GM12878 (cell line): ENCODE results near the gene CCDC106. TPM values are rescaled to one million over a fixed set of nuclear protein-coding genes. Genes with fewer than 3 reads are reported as not detected.

ENCODE experiments used
- BCL11A ChIP-seq: IDR thresholded peaks from 2 replicates; pipeline ENCODE4 v1.6.1; 2011; ENCODE audit warnings: low read depth, low read length
- E2F8 ChIP-seq: fragments of 450-650 bp; IDR thresholded peaks from 2 replicates; pipeline ENCODE4 v1.6.1; 2018; ENCODE audit warnings: mild to moderate bottlenecking, low read depth, moderate library complexity; ENCODE audit not compliant: partially characterized antibody
- ELK1 ChIP-seq: IDR thresholded peaks from 2 replicates; pipeline ENCODE4 v1.6.1; 2012; ENCODE audit warnings: low read depth, low read length, improper control_type of control experiment
- EP300 ChIP-seq, 2 experiments: fragments of 150-350 bp in 1 of 2; IDR thresholded peaks; 2 replicates each; pipeline ENCODE4 v1.6.1; 2011 to 2012; ENCODE audit warnings: low read depth in 2 of 2, low read length in 2 of 2, borderline replicate concordance in 1 of 2, improper control_type of control experiment in 1 of 2, inconsistent platforms in 1 of 2; ENCODE audit not compliant: control insufficient read depth in 1 of 2
- FOXM1 ChIP-seq: IDR thresholded peaks from 2 replicates; pipeline ENCODE4 v1.6.1; 2012; ENCODE audit warnings: low read depth, mild to moderate bottlenecking, inconsistent platforms, low read length, moderate library complexity
- IKZF1 ChIP-seq: fragments of 450-650 bp; conservative IDR thresholded peaks from 2 replicates; pipeline ENCODE4 v1.6.1; 2017; ENCODE audit warnings: antibody characterized with exemption, mild to moderate bottlenecking
- MLLT1 ChIP-seq: fragments of 450-650 bp; IDR thresholded peaks from 2 replicates; pipeline ENCODE4 v1.6.1; 2016; ENCODE audit warnings: mild to moderate bottlenecking
- NKRF ChIP-seq: fragments of 450-650 bp; conservative IDR thresholded peaks from 2 replicates; pipeline ENCODE4 v1.6.1; 2017; ENCODE audit warnings: mild to moderate bottlenecking, moderate library complexity
- PML ChIP-seq: IDR thresholded peaks from 2 replicates; pipeline ENCODE4 v1.6.1; 2012; ENCODE audit warnings: low read length, inconsistent platforms
- RELA ChIP-seq: fragments of 450-650 bp; IDR thresholded peaks from 2 replicates; pipeline ENCODE4 v1.8.0; 2014; ENCODE audit warnings: borderline replicate concordance; ENCODE audit not compliant: partially characterized antibody
- SIN3A ChIP-seq: IDR thresholded peaks from 2 replicates; pipeline ENCODE4 v1.6.1; 2012; ENCODE audit warnings: low read depth, low read length, improper control_type of control experiment
- SMAD5 ChIP-seq: IDR thresholded peaks from 2 replicates; pipeline ENCODE4 v1.6.1; 2016; ENCODE audit warnings: antibody characterized with exemption, low read depth
- SMC3 ChIP-seq: IDR thresholded peaks from 2 replicates; pipeline ENCODE4 v1.6.1; 2011; ENCODE audit warnings: low read length, improper control_type of control experiment, borderline replicate concordance
- TBL1XR1 ChIP-seq: IDR thresholded peaks from 2 replicates; pipeline ENCODE4 v1.6.1; 2012; ENCODE audit warnings: low read depth, low read length, improper control_type of control experiment
- TCF12 ChIP-seq: IDR thresholded peaks from 2 replicates; pipeline ENCODE4 v1.6.1; 2011; ENCODE audit warnings: low read depth, mild to moderate bottlenecking, low read length
- WRNIP1 ChIP-seq: IDR thresholded peaks from 2 replicates; pipeline ENCODE4 v1.6.1; 2011; ENCODE audit warnings: low read depth, low read length, improper control_type of control experiment, borderline replicate concordance
- ZBED1 ChIP-seq: IDR thresholded peaks from 2 replicates; pipeline ENCODE4 v1.6.1; 2016; ENCODE audit warnings: borderline replicate concordance
- ZBTB4 ChIP-seq: fragments of 450-650 bp; formaldehyde crosslinking; IDR thresholded peaks from 2 replicates; pipeline ENCODE4 v1.4.0; 2022; ENCODE audit warnings: mild to moderate bottlenecking, moderate library complexity
- ZZZ3 ChIP-seq: IDR thresholded peaks from 2 replicates; pipeline ENCODE4 v1.6.1; 2011; ENCODE audit warnings: low read depth; ENCODE audit not compliant: control insufficient read depth, insufficient read length
- polyA plus RNA-seq, 11 experiments: library from polyadenylated mRNA; depleted of rRNA in 4 of 11; unstranded in 6 of 11; stranded (reverse) in 5 of 11; fragments of >200 nt; fragmentation: Nextera tagmentation in 4 of 11; fragmentation: Illumina TruSeq in 1 of 11; extraction: Ambion mirVana in 4 of 11; extraction: Trizol in 1 of 11; gene quantifications; 1 replicate in 1 of 11; 2 replicates in 10 of 11; pipeline versions ENCODE4 v1.2.1 to v1.2.3, GENCODE V29; 2011 to 2016; ENCODE audit warnings: inconsistent platforms in 2 of 11, missing spikeins in 2 of 11, low read depth in 1 of 11
- total RNA-seq, 4 experiments: library from RNA; depleted of rRNA in 3 of 4; stranded (reverse); fragments of >200 nt in 3 of 4; fragmentation: Illumina TruSeq in 1 of 4; extraction: Trizol in 1 of 4; gene quantifications; 2 replicates each; pipeline versions ENCODE4 v1.2.1 to v1.2.3, GENCODE V29; 2013 to 2021

Gene CCDC106
- total and polyA plus RNA-seq, 10 of the 15 experiments (the other 5 are each of a cell fraction or from before 2014, with no cell fraction given), result 0.04 to 35.9 (median 19.8) TPM

- TF ChIP-seq NKRF, result peak; percentile 75; the same call in 1 of the 2 replicates
- TF ChIP-seq ZZZ3, result no peak
- 0 out of 2 replicates have a peak, but pooled peaks have one; percentile 19 for TF ChIP-seq WRNIP1
- no peak for TF ChIP-seq IKZF1
- no peak for TF ChIP-seq TCF12
- no peak for TF ChIP-seq RELA
- no peak for TF ChIP-seq E2F8
- no peak for TF ChIP-seq FOXM1
- TF ChIP-seq ZBED1, result peak; percentile 82; the same call in 1 of the 2 replicates
- peak; percentile 13; the same call in 1 of the 2 replicates for TF ChIP-seq SMC3
- TF ChIP-seq PML, result no peak
- no peak for TF ChIP-seq ZBTB4 (CRISPR knock-in tag)
- no peak for TF ChIP-seq TBL1XR1
- no peak for TF ChIP-seq BCL11A
- TF ChIP-seq MLLT1, result 0 out of 2 replicates have a peak, but pooled peaks have one; percentile 17
- TF ChIP-seq SIN3A, result no peak; the same call in 1 of the 2 replicates
- TF ChIP-seq EP300 (IDR thresholded peaks at IDR 0.05; ENCODE audit: borderline replicate concordance in 1 of 2, control insufficient read depth in 1 of 2, low read depth in 2 of 2, low read length in 2 of 2), result no peak
- TF ChIP-seq SMAD5, result peak; percentile 25; the same call in 1 of the 2 replicates
- no peak for TF ChIP-seq ELK1
These were observed 7.6 kb downstream of the CCDC106 start (continued) for GRCh38 chr19:55655648-55656040.
